RWPE1 (cell line): ENCODE measurements around the gene EPHB1.

ENCODE experiments used
- CTCF ChIA-PET: fragments of 350-600 bp; sonication (Branson Sonifier 250); formaldehyde crosslinking; extraction: SDS; loops from one replicate; lab custom pipeline; 2021; lab: Yijun Ruan, JAX
- POLR2A ChIA-PET: fragments of 400-600 bp; formaldehyde crosslinking; extraction: SDS; loops from one replicate; lab custom pipeline; 2020; ENCODE audit warnings: antibody characterized with exemption; ENCODE audit not compliant: low non-redundant PET; lab: Yijun Ruan, JAX
- DNase-seq: peaks from one replicate; pipeline ENCODE4 v3.0.0; 2012; ENCODE audit warnings: low spot score
- H3K27ac ChIP-seq: fragments of 450-650 bp; 2 replicates; pipeline ENCODE4 v1.5.1; 2017
- CTCF ChIP-seq: fragments of 450-650 bp; conservative IDR thresholded peaks from 2 replicates; pipeline ENCODE4 v1.5.1; 2017; ENCODE audit warnings: low read depth, mild to moderate bottlenecking

EPHB1 gene

GRCh38 chr3:135214400-135214799 is 419.3 kb downstream of the EPHB1 start:
- TF ChIP-seq CTCF: no peak
- POLR2A ChIA-PET: no interaction called here
- CTCF ChIA-PET: interaction anchor here (0.6 to 0.7 kb wide), 2 partner anchors 36 to 414 kb away, joined by 3 to 4 read pairs; no protein-coding TSS in a partner anchor
- no peak for DNase-seq
- H3K27ac ChIP-seq: no peak overlapping the region

GRCh38 chr3:135215516-135215915 is 420.5 kb downstream of the EPHB1 start:
- no peak for DNase-seq
- CTCF ChIA-PET: no interaction called here
- no peak for TF ChIP-seq CTCF
- no peak overlapping the region for H3K27ac ChIP-seq
- POLR2A ChIA-PET: no interaction called here

GRCh38 chr3:135216659-135217058 is 421.6 kb downstream of the EPHB1 start:
- ChIA-PET CTCF (no interaction called here), POLR2A (no interaction called here)
- no peak for DNase-seq
- no peak for TF ChIP-seq CTCF
- no peak overlapping the region for H3K27ac ChIP-seq

- no peak for TF ChIP-seq CTCF
- ChIA-PET POLR2A (no interaction called here), CTCF (no interaction called here)
- no peak overlapping the region for H3K27ac ChIP-seq
- DNase-seq: no peak
Measured at GRCh38 chr3:135217730-135218129, 422.7 kb downstream of the EPHB1 start.

- ChIA-PET POLR2A (no interaction called here), CTCF (no interaction called here)
- DNase-seq: no peak
- no peak for TF ChIP-seq CTCF
- no peak overlapping the region for H3K27ac ChIP-seq
Measured at GRCh38 chr3:135218304-135218703, 423.2 kb downstream of the EPHB1 start.

- H3K27ac ChIP-seq: no peak overlapping the region
- CTCF ChIA-PET: interaction anchor here (0.6 kb wide), 1 partner anchor 35 kb away, joined by 3 read pairs; no protein-coding TSS in a partner anchor
- no peak for TF ChIP-seq CTCF
- POLR2A ChIA-PET: no interaction called here
- DNase-seq: no peak
Measured at GRCh38 chr3:135218782-135219181, 423.7 kb downstream of the EPHB1 start.

GRCh38 chr3:135224815-135225362 is 429.8 kb downstream of the EPHB1 start:
- POLR2A ChIA-PET: no interaction called here
- CTCF ChIA-PET: no interaction called here
- H3K27ac ChIP-seq: no peak overlapping the region
- no peak for DNase-seq
- TF ChIP-seq CTCF: no peak
